ENCODE measurements around the gene P2RX4. TPM values are rescaled to one million over a fixed set of nuclear protein-coding genes. Genes with fewer than 3 reads are reported as not detected.
"Not testable (repeated sequence)": the region's sequence is repeated elsewhere in the genome, so short reads cannot be mapped to it uniquely, and the experiment has no call there.

P2RX4 gene
- polyA plus RNA-seq, 3 donors, result 61.8 to 87.7 (median 74.7) TPM

DNA sequence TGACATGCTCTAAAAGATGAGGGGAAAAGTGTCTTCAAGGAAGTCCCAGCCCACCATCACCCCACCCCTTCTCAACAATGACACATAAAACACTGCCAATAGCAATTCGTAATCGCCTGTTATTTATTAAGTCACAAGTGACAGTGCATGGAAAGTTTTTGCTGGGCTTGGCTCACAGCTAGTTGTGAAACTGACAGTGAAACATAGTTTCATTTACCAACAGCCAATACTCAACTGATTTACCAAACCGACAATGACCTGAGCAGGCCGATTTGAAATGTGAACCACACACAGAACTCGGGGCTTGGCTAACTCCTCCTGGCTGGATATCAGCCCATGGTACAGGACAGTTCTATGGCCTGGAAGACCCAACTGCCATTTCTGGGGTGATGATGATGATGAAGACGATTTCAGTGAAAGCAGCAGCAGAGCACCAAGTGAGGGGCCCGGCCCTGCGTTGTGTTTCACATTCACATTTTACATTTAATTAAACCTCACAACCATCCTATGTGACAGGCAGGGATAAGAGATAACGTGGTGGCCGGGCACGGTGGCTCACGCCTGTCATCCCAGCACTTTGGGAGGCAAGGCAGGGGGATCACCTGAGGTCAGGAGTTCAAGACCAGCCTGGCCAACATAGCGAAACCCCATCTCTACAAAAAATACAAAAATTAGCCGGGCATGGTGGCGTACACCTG lies 43.9 kb downstream of the P2RX4 start:
- Mint-ChIP-seq H3K36me3 (peaks cover 86 to 99% of the 10 kb centered on the region in 2 donors), H3K9me3 (peaks cover 0 to 4% (median 0%) of the 10 kb centered on the region in 7 donors)

DNA sequence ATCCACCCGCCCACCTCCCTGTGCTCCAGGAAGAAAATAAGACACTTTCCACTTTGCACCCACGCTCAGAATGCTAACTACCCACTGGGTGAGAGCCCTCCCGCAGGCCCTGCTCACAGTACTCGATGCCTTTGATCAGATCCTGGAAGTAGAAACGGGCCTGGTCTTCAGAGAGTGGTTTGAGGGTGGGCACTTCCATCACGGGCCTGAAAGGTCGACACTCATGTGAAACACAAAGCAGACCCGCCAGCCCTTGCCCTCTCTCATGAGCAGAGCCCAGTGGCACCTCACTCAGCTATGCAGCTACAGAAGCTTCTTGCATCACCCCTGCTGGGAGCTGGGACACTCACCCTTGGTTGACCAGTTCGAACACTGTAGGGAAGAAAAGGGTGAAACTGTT lies 45.5 kb downstream of the P2RX4 start:
- intact Hi-C loops (cut with micrococcal nuclease), result no loop called here
- H3K4me1 Mint-ChIP-seq, result no peaks in the 10 kb centered on the region
- Histone ChIP-seq H3K4me1 (ENCODE audit: control insufficient read depth in 1 of 2, insufficient read depth in 2 of 2, low read length in 2 of 2) (no peaks in the 10 kb centered on the region), H3K9ac (ENCODE audit: insufficient read depth, low read length, poor library complexity, severe bottlenecking) (no peak overlapping the region), H2AFZ (ENCODE audit: insufficient read depth, low read depth, low read length, poor library complexity, severe bottlenecking) (no peak overlapping the region), H3K79me2 (ENCODE audit: insufficient read depth, low read length) (no peaks in the 10 kb centered on the region), H3K4me3 (replicated peaks in 1 of 3; ENCODE audit: low read depth in 2 of 3, low read length in 3 of 3) (no peak overlapping the region), H4K20me1 (ENCODE audit: insufficient read depth, low read length) (peaks cover 73% of the 10 kb centered on the region), H3K9me3 (replicated peaks in 1 of 2; ENCODE audit: control insufficient read depth in 1 of 2, insufficient read depth in 1 of 2, low read length in 2 of 2) (no peaks in the 10 kb centered on the region), H3K4me2 (replicated peaks; ENCODE audit: extremely low read depth, low read length, poor library complexity, severe bottlenecking) (no peak overlapping the region), H3K36me3 (replicated peaks in 1 of 2; ENCODE audit: control insufficient read depth in 1 of 2, insufficient read depth in 2 of 2, low read length in 2 of 2) (peaks cover 85 to 98% of the 10 kb centered on the region in 2 donors), H3K27me3 (ENCODE audit: control insufficient read depth in 2 of 2, insufficient read depth in 2 of 2, low read length in 2 of 2) (no peaks in the 10 kb centered on the region), H3K27ac (ENCODE audit: low read depth in 1 of 2, low read length in 2 of 2) (peak overlapping the region in 1 of 2 donors; percentile 24)
- H3K4me3 Mint-ChIP-seq, result no peak overlapping the region
- peaks cover 85 to 99% of the 10 kb centered on the region in 2 donors for H3K36me3 Mint-ChIP-seq
- WGBS (ENCODE audit: insufficient coverage), result 97% methylated on average over 6 of the region's 9 CpGs
- TF ChIP-seq, protein P1, sequence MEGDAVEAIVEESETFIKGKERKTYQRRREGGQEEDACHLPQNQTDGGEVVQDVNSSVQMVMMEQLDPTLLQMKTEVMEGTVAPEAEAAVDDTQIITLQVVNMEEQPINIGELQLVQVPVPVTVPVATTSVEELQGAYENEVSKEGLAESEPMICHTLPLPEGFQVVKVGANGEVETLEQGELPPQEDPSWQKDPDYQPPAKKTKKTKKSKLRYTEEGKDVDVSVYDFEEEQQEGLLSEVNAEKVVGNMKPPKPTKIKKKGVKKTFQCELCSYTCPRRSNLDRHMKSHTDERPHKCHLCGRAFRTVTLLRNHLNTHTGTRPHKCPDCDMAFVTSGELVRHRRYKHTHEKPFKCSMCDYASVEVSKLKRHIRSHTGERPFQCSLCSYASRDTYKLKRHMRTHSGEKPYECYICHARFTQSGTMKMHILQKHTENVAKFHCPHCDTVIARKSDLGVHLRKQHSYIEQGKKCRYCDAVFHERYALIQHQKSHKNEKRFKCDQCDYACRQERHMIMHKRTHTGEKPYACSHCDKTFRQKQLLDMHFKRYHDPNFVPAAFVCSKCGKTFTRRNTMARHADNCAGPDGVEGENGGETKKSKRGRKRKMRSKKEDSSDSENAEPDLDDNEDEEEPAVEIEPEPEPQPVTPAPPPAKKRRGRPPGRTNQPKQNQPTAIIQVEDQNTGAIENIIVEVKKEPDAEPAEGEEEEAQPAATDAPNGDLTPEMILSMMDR (IDR thresholded peaks at IDR 0.05), result no peak
- peak overlapping the region in 5 of 7 donors; percentile 3 to 78 (median 67) for H3K27ac Mint-ChIP-seq
- H3K9me3 Mint-ChIP-seq, result peaks cover 0 to 4% (median 0%) of the 10 kb centered on the region in 7 donors
- no peak for DNase-seq
- H3K27me3 Mint-ChIP-seq (ENCODE audit: low read depth in 3 of 3), result peaks cover 0 to 2% (median 0%) of the 10 kb centered on the region in 3 donors

More for the DNA sequence above, 43.9 kb downstream of the P2RX4 start:
- DNase-seq, result no peak
- WGBS (ENCODE audit: insufficient coverage), result 98% methylated on average over 8 of the region's 15 CpGs
- H3K4me3 Mint-ChIP-seq, result no peak overlapping the region
- no peak overlapping the region for H3K4me3 ChIP-seq (replicated peaks in 1 of 3; ENCODE audit: low read depth in 2 of 3, low read length in 3 of 3)
- no peaks in the 10 kb centered on the region for H3K79me2 ChIP-seq (ENCODE audit: insufficient read depth, low read length)
- H3K4me1 Mint-ChIP-seq, result no peaks in the 10 kb centered on the region
- TF ChIP-seq, protein P1 (IDR thresholded peaks at IDR 0.05), result no peak
- peaks cover 85 to 98% of the 10 kb centered on the region in 2 donors for H3K36me3 ChIP-seq (replicated peaks in 1 of 2; ENCODE audit: control insufficient read depth in 1 of 2, insufficient read depth in 2 of 2, low read length in 2 of 2)
- peaks cover 73% of the 10 kb centered on the region for H4K20me1 ChIP-seq (ENCODE audit: insufficient read depth, low read length)
- H3K4me2 ChIP-seq (replicated peaks; ENCODE audit: extremely low read depth, low read length, poor library complexity, severe bottlenecking), result no peak overlapping the region
- H3K27ac Mint-ChIP-seq, result peak overlapping the region in 6 of 7 donors; percentile 2 to 78 (median 40)
- no peak overlapping the region for H3K27ac ChIP-seq (ENCODE audit: low read depth in 1 of 2, low read length in 2 of 2)
- no peaks in the 10 kb centered on the region for H3K4me1 ChIP-seq (ENCODE audit: control insufficient read depth in 1 of 2, insufficient read depth in 2 of 2, low read length in 2 of 2)
- no peak overlapping the region for H2AFZ ChIP-seq (ENCODE audit: insufficient read depth, low read depth, low read length, poor library complexity, severe bottlenecking)
- no peaks in the 10 kb centered on the region for H3K27me3 ChIP-seq (ENCODE audit: control insufficient read depth in 2 of 2, insufficient read depth in 2 of 2, low read length in 2 of 2)
- intact Hi-C loops (cut with micrococcal nuclease), result no loop called here
- no peaks in the 10 kb centered on the region for H3K9me3 ChIP-seq (replicated peaks in 1 of 2; ENCODE audit: control insufficient read depth in 1 of 2, insufficient read depth in 1 of 2, low read length in 2 of 2)
- peaks cover 0 to 2% (median 0%) of the 10 kb centered on the region in 3 donors for H3K27me3 Mint-ChIP-seq (ENCODE audit: low read depth in 3 of 3)
- H3K9ac ChIP-seq (ENCODE audit: insufficient read depth, low read length, poor library complexity, severe bottlenecking), result no peak overlapping the region

DNA sequence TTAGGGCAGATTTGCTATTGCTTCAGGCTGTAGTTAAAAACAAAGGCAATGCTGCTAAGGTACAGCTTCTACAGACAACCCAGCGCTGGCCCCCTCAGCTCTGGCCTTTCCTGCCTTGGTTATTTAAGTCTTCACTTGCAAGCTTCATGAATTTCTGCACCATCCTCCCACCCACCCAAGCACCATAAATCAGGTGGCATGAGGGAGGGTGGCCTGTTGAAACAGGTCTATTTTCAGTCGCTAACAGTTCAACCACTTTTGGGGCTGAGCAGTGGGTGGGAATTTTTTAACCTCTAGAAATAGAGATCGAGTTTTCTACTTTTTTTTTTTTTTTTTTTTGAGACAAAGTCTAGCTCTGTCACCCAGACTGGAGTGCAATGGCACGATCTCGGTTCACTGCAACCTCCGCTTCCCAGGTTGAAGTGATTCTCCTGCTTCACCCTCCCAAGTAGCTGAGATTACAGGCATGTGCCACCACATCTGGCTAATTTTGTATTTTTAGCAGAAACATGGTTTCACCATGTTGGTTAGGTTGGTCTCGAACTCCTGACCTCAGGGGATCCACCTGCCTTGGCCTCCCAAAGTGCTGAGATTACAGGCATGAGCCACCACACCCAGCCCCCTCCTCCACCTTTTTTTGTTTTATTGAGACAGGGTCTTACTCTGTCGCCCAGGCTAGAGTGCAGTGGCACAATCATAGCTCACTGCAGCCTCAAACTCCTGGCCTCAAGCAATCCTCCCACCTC lies 47.9 kb downstream of the P2RX4 start:
- H2AFZ ChIP-seq (ENCODE audit: insufficient read depth, low read depth, low read length, poor library complexity, severe bottlenecking); H3K9me3 ChIP-seq (replicated peaks in 1 of 2; ENCODE audit: control insufficient read depth in 1 of 2, insufficient read depth in 1 of 2, low read length in 2 of 2); H3K4me2 ChIP-seq (replicated peaks; ENCODE audit: extremely low read depth, low read length, poor library complexity, severe bottlenecking); H3K4me1 ChIP-seq (ENCODE audit: control insufficient read depth in 1 of 2, insufficient read depth in 2 of 2, low read length in 2 of 2); H3K79me2 ChIP-seq (ENCODE audit: insufficient read depth, low read length); H3K4me3 ChIP-seq (replicated peaks in 1 of 3; ENCODE audit: low read depth in 2 of 3, low read length in 3 of 3); intact Hi-C loops (cut with micrococcal nuclease); H3K27me3 Mint-ChIP-seq (ENCODE audit: low read depth in 3 of 3); H3K27ac ChIP-seq (ENCODE audit: low read depth in 1 of 2, low read length in 2 of 2); H3K9me3 Mint-ChIP-seq; H3K4me1 Mint-ChIP-seq; H3K9ac ChIP-seq (ENCODE audit: insufficient read depth, low read length, poor library complexity, severe bottlenecking); H3K27me3 ChIP-seq (ENCODE audit: control insufficient read depth in 2 of 2, insufficient read depth in 2 of 2, low read length in 2 of 2); DNase-seq; H3K4me3 Mint-ChIP-seq: not testable (repeated sequence)
- Mint-ChIP-seq H3K36me3 (peaks cover 83 to 98% of the 10 kb centered on the region in 2 donors), H3K27ac (peak overlapping the region in 2 of 7 donors; percentile 16 to 18)
- Histone ChIP-seq H4K20me1 (ENCODE audit: insufficient read depth, low read length) (peaks cover 75% of the 10 kb centered on the region), H3K36me3 (replicated peaks in 1 of 2; ENCODE audit: control insufficient read depth in 1 of 2, insufficient read depth in 2 of 2, low read length in 2 of 2) (peaks cover 83 to 98% of the 10 kb centered on the region in 2 donors)
- 90% methylated on average over 1 of the region's 8 CpGs for WGBS (ENCODE audit: insufficient coverage)
